ENCODE results near the gene ZNF200. TPM values are rescaled to one million over a fixed set of nuclear protein-coding genes. Genes with fewer than 3 reads are reported as not detected.
"Not testable (repeated sequence)": the region's sequence is repeated elsewhere in the genome, so short reads cannot be mapped to it uniquely, and the experiment has no call there.

Gene ZNF200
- total and polyA plus RNA-seq, 5 donors, result 2.9 to 7.9 (median 5.5) TPM

GRCh38 chr16:3223913-3224515 lies 10.9 kb downstream of the ZNF200 start:
- H3K27ac ChIP-seq (ENCODE audit: low read length), result no peak overlapping the region
- H3K4me1 ChIP-seq (ENCODE audit: control insufficient read depth, insufficient read depth, low read length), result no peaks in the 10 kb centered on the region
- peaks cover 18% of the 10 kb centered on the region for H3K9me3 ChIP-seq (ENCODE audit: control insufficient read depth, low read length)
- ATAC-seq (no peak), DNase-seq (no peak)
- H3K4me3 ChIP-seq (ENCODE audit: low read length), result no peak overlapping the region
- intact Hi-C loops (cut with DNase I), result no loop called here
- no peaks in the 10 kb centered on the region for H3K27me3 ChIP-seq (ENCODE audit: control insufficient read depth, insufficient read depth)
- WGBS, result 97% methylated on average over 10 of the region's 10 CpGs

GRCh38 chr16:3220839-3221238 lies 14.1 kb downstream of the ZNF200 start:
- H3K27ac ChIP-seq (ENCODE audit: low read length), result no peak overlapping the region
- no peak overlapping the region for H3K4me3 ChIP-seq (ENCODE audit: low read length)
- H3K9me3 ChIP-seq (ENCODE audit: control insufficient read depth, low read length), result peaks cover 16% of the 10 kb centered on the region
- WGBS, result 96% methylated on average over 10 of the region's 10 CpGs
- no peak for ATAC-seq
- no peaks in the 10 kb centered on the region for H3K27me3 ChIP-seq (ENCODE audit: control insufficient read depth, insufficient read depth)
- intact Hi-C loops (cut with DNase I), result no loop called here
- DNase-seq, result no peak
- no peaks in the 10 kb centered on the region for H3K4me1 ChIP-seq (ENCODE audit: control insufficient read depth, insufficient read depth, low read length)

- intact Hi-C loops (cut with DNase I), result no loop called here
- H3K9me3 ChIP-seq (ENCODE audit: control insufficient read depth, low read length), result no peaks in the 10 kb centered on the region
- no peak overlapping the region for H3K27ac ChIP-seq (ENCODE audit: low read length)
- DNase-seq (no peak), ATAC-seq (no peak)
- WGBS, result 52% methylated on average over 3 of the region's 3 CpGs
- H3K27me3 ChIP-seq (ENCODE audit: control insufficient read depth, insufficient read depth), result no peaks in the 10 kb centered on the region
- H3K4me3 ChIP-seq (ENCODE audit: low read length), result no peak overlapping the region
- H3K4me1 ChIP-seq (ENCODE audit: control insufficient read depth, insufficient read depth, low read length), result no peaks in the 10 kb centered on the region
Measured at GRCh38 chr16:3216263-3216640, 18.7 kb downstream of the ZNF200 start.

GRCh38 chr16:3215601-3216262 lies 19.2 kb downstream of the ZNF200 start:
- WGBS, result 70% methylated on average over 11 of the region's 11 CpGs
- Histone ChIP-seq H3K4me3 (ENCODE audit: low read length) (no peak overlapping the region), H3K27ac (ENCODE audit: low read length) (no peak overlapping the region), H3K4me1 (ENCODE audit: control insufficient read depth, insufficient read depth, low read length) (no peaks in the 10 kb centered on the region), H3K27me3 (ENCODE audit: control insufficient read depth, insufficient read depth) (no peaks in the 10 kb centered on the region), H3K9me3 (ENCODE audit: control insufficient read depth, low read length) (no peaks in the 10 kb centered on the region)
- no peak for ATAC-seq
- DNase-seq, result no peak
- intact Hi-C loops (cut with DNase I), result no loop called here

- Histone ChIP-seq H3K27me3 (ENCODE audit: control insufficient read depth, insufficient read depth) (no peaks in the 10 kb centered on the region), H3K4me1 (ENCODE audit: control insufficient read depth, insufficient read depth, low read length) (no peaks in the 10 kb centered on the region), H3K9me3 (ENCODE audit: control insufficient read depth, low read length) (no peaks in the 10 kb centered on the region), H3K27ac (ENCODE audit: low read length) (no peak overlapping the region), H3K4me3 (ENCODE audit: low read length) (no peak overlapping the region)
- intact Hi-C loops (cut with DNase I), result no loop called here
- 32% methylated on average over 7 of the region's 7 CpGs for WGBS
- DNase-seq (no peak), ATAC-seq (no peak)
Measured at GRCh38 chr16:3214904-3215600, 19.9 kb downstream of the ZNF200 start.

- no peak for ATAC-seq
- WGBS, result 72% methylated on average over 1 of the region's 1 CpG
- intact Hi-C loops (cut with DNase I), result no loop called here
Measured at GRCh38 chr16:3212567-3212966, 22.4 kb downstream of the ZNF200 start.

GRCh38 chr16:3212006-3212405 lies 23.0 kb downstream of the ZNF200 start:
- Histone ChIP-seq H3K4me3 (ENCODE audit: low read length) (no peak overlapping the region), H3K4me1 (ENCODE audit: control insufficient read depth, insufficient read depth, low read length) (no peaks in the 10 kb centered on the region), H3K9me3 (ENCODE audit: control insufficient read depth, low read length) (no peaks in the 10 kb centered on the region), H3K27me3 (ENCODE audit: control insufficient read depth, insufficient read depth) (no peaks in the 10 kb centered on the region), H3K27ac (ENCODE audit: low read length) (no peak overlapping the region)
- 89% methylated on average over 3 of the region's 3 CpGs for WGBS
- intact Hi-C loops (cut with DNase I), result no loop called here
- DNase-seq (no peak), ATAC-seq (no peak)

More at GRCh38 chr16:3212567-3212966, 22.4 kb downstream of the ZNF200 start:
- no peaks in the 10 kb centered on the region for H3K27me3 ChIP-seq (ENCODE audit: control insufficient read depth, insufficient read depth)
- H3K9me3 ChIP-seq (ENCODE audit: control insufficient read depth, low read length), result no peaks in the 10 kb centered on the region
- H3K4me3 ChIP-seq (ENCODE audit: low read length), result no peak overlapping the region
- H3K27ac ChIP-seq (ENCODE audit: low read length), result no peak overlapping the region
- no peaks in the 10 kb centered on the region for H3K4me1 ChIP-seq (ENCODE audit: control insufficient read depth, insufficient read depth, low read length)
- DNase-seq, result no peak

- H3K27ac ChIP-seq (ENCODE audit: low read length), result no peak overlapping the region
- intact Hi-C loops (cut with DNase I), result no loop called here
- ATAC-seq (no peak), DNase-seq (no peak)
- 68% methylated on average over 19 of the region's 19 CpGs for WGBS
- no peak overlapping the region for H3K4me3 ChIP-seq (ENCODE audit: low read length)
- no peaks in the 10 kb centered on the region for H3K27me3 ChIP-seq (ENCODE audit: control insufficient read depth, insufficient read depth)
- peaks cover 10% of the 10 kb centered on the region for H3K9me3 ChIP-seq (ENCODE audit: control insufficient read depth, low read length)
- H3K4me1 ChIP-seq (ENCODE audit: control insufficient read depth, insufficient read depth, low read length), result no peaks in the 10 kb centered on the region
Measured at GRCh38 chr16:3207086-3207953, 27.6 kb downstream of the ZNF200 start.

- 57% methylated on average over 3 of the region's 3 CpGs for WGBS
- H3K27ac ChIP-seq (ENCODE audit: low read length); intact Hi-C loops (cut with DNase I); H3K4me1 ChIP-seq (ENCODE audit: control insufficient read depth, insufficient read depth, low read length); H3K9me3 ChIP-seq (ENCODE audit: control insufficient read depth, low read length); ATAC-seq; DNase-seq; H3K4me3 ChIP-seq (ENCODE audit: low read length); H3K27me3 ChIP-seq (ENCODE audit: control insufficient read depth, insufficient read depth): not testable (repeated sequence)
Measured at GRCh38 chr16:3205939-3206338, 29.0 kb downstream of the ZNF200 start.

GRCh38 chr16:3202903-3203539 lies 31.9 kb downstream of the ZNF200 start:
- H3K27ac ChIP-seq (ENCODE audit: low read length), result no peak overlapping the region
- no peaks in the 10 kb centered on the region for H3K4me1 ChIP-seq (ENCODE audit: control insufficient read depth, insufficient read depth, low read length)
- peaks cover 10% of the 10 kb centered on the region for H3K9me3 ChIP-seq (ENCODE audit: control insufficient read depth, low read length)
- intact Hi-C loops (cut with DNase I), result no loop called here
- no peaks in the 10 kb centered on the region for H3K27me3 ChIP-seq (ENCODE audit: control insufficient read depth, insufficient read depth)
- no peak for DNase-seq
- no peak for ATAC-seq
- WGBS, result 72% methylated on average over 6 of the region's 6 CpGs
- H3K4me3 ChIP-seq (ENCODE audit: low read length), result no peak overlapping the region
